GM12873 (cell line): ENCODE results near the gene WWTR1.

Source experiments
- TF ChIP-seq, protein P1 (sequence below): IDR thresholded peaks from 2 replicates; pipeline ENCODE4 v1.5.1; 2012; ENCODE audit warnings: low read depth, mild to moderate bottlenecking, moderate library complexity, low read length, control low read depth; ENCODE audit not compliant: insufficient read depth; ENCODE audit errors: missing control alignments

Gene WWTR1

DNA sequence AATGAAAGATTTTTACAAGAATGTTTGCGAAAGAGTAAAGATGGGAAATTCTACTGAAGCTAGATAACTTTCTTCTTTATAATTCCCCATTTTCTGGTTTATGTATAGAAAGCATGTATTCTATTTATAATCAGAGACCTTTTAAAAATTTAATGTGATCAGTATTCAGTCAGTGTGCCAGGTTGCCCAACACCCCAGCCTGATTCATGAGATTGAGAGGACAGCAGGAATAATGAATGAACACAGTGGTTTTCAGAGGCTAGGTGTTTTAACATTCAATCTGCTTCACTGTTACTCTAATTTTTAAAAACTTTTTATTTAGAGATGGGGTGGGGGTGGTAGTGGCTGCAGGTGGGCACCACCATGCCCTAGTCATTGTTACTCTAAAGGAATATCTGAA lies 4.7 kb downstream of the WWTR1 start:
- TF ChIP-seq, protein P1, sequence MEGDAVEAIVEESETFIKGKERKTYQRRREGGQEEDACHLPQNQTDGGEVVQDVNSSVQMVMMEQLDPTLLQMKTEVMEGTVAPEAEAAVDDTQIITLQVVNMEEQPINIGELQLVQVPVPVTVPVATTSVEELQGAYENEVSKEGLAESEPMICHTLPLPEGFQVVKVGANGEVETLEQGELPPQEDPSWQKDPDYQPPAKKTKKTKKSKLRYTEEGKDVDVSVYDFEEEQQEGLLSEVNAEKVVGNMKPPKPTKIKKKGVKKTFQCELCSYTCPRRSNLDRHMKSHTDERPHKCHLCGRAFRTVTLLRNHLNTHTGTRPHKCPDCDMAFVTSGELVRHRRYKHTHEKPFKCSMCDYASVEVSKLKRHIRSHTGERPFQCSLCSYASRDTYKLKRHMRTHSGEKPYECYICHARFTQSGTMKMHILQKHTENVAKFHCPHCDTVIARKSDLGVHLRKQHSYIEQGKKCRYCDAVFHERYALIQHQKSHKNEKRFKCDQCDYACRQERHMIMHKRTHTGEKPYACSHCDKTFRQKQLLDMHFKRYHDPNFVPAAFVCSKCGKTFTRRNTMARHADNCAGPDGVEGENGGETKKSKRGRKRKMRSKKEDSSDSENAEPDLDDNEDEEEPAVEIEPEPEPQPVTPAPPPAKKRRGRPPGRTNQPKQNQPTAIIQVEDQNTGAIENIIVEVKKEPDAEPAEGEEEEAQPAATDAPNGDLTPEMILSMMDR, result no peak

DNA sequence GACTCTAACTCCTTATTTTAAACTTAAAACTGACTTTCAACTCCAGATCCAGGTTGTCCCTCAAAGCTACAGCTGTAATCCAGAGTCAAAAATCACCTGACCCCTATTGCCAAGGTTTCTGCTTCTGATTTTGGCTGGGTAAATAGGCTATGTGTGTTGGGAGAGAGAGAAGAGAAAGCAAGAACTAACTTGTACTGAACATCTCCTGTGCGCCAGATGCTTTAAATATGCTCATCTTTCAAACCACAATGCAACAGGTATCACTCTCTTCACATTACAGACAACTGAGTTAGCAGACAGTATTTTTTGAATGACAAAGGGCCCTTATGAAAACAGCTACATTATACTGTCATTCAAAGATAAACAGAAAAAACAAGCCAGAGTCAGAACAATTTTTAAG lies 7.0 kb downstream of the WWTR1 start:
- TF ChIP-seq, protein P1, result no peak

DNA sequence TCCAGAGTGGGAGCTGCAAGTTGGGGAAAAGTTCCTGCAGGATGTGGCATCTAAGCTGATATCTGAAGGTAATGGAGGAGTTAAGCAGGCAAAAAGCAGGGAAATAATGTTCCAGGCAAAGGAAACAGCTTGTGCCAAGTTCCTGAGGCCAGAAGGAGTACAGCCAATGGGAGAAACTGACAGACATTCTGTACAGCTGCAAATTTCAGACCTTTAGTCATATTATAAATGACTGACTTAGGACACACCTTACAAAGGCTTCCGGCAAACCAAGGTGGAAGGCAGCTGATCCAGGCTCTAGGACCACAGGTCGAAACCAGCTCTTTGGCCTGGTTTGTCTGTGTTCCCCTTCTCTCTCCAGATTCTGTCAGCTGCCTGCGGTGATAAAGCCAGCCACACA lies 9.3 kb downstream of the WWTR1 start:
- TF ChIP-seq, protein P1, result no peak

DNA sequence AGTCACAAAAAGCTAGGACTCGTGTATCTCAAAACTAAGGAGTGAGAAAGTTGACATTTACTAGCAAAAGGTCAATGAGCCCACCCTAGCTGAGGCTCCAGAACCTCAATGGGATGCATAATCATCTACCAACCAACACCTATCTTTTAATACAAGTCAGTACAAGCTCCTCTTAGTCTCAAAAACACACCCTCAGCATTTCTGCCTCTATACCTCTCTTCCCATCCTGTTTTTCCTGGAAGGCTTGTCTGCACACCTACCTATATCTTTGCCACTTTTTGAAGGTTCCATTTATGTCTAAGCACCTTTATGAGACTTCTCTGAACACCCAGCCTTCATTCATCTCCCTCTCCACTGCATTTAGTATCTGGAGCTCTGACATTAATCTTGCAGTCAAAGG lies 10.0 kb downstream of the WWTR1 start:
- TF ChIP-seq, protein P1, result no peak

DNA sequence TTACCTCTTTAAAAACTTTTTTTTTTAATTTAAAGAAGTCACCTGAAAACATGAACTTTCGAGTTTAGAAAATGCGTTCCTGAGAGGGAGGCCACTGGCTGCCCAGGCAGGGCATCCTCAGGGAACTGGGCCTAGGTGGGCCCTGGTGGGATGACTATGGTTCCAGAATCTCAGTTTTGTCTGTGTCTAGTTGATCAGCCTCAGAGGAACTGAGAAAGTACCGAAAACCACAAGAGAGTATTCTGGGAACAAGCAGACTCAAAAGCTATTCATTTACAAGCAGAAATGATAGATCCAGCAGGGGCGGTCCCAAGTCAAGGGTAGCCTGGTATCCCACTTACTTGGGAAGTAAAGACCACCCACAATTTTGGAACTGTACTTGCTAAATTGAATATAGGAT lies 10.5 kb downstream of the WWTR1 start:
- TF ChIP-seq, protein P1, result no peak

DNA sequence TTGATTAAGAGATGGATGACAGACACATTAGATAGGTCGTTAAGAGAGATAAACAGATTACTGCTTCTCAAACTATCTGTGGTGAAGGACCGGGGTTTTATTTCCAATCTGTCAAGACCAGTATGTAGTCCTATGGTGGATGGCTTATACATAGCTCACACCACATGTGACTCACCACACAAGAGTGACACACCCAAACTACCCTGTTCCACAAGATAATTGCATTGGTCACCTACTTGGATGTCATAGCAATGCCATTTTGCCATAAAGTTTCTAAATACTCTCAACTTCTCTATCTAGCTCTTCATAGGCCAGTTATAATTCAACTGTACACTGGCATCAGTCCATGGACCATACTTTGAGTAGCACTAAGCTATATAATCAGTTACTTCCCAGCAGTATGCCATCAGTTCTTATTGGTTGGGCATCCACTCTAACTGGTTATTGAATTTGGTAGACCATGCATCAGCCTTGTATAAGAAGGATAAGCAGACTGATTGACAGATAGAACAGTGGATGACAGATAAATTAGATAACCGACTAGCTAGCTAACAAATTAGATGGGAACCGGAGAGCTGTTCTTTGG lies 11.6 kb downstream of the WWTR1 start:
- TF ChIP-seq, protein P1, result no peak

DNA sequence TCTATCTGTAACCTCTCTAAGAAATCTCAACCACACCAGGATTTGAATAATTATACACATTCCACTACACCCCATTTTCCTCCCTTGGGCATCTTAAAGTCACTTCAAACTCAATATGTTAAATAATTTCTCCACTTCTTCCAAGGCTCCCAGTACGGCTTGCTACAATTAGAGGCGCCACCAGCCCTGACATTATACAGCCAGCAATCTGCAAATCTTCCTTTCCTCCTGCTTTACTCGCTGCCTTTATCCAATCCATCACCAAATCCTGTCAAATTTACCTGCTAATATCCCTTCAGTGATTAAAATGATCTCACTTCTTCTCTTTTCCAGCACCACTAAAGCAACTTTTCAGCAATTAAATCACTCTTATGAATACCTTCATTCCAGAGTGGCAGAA lies 13.9 kb downstream of the WWTR1 start:
- TF ChIP-seq, protein P1, result no peak
